Mesenchymal stem cell (in vitro differentiated cells and primary cell): ENCODE results near the gene HDLBP.

Experiments used
- DNase-seq: peaks from one replicate; pipeline ENCODE4 v3.0.0-alpha.2; 2013
- H2AFZ ChIP-seq: one replicate; pipeline ENCODE4 v1.6.1; 2013; ENCODE audit warnings: low read depth, mild to moderate bottlenecking, control low read depth, inconsistent platforms, low read length, moderate library complexity
- H2AK5ac ChIP-seq: 2 replicates; pipeline ENCODE4 v1.6.1; 2013; ENCODE audit warnings: low read length, moderate library complexity, mild to moderate bottlenecking, inconsistent platforms; ENCODE audit not compliant: severe bottlenecking
- H2BK120ac ChIP-seq: one replicate; pipeline ENCODE4 v1.6.1; 2013; ENCODE audit warnings: low read depth, mild to moderate bottlenecking, inconsistent platforms, low read length, moderate library complexity
- H2BK12ac ChIP-seq, 2 experiments: one replicate each; pipeline ENCODE4 v1.6.1; 2013; ENCODE audit warnings: inconsistent platforms in 2 of 2, low read length in 2 of 2, mild to moderate bottlenecking in 2 of 2, moderate library complexity in 2 of 2, control low read depth in 1 of 2
- H2BK15ac ChIP-seq: one replicate; pipeline ENCODE4 v1.6.1; 2013; ENCODE audit warnings: mild to moderate bottlenecking, low read depth, inconsistent platforms; ENCODE audit not compliant: poor library complexity, severe bottlenecking
- H2BK5ac ChIP-seq: 2 replicates; pipeline ENCODE4 v1.6.1; 2013; ENCODE audit warnings: low read depth, mild to moderate bottlenecking, low read length, control low read depth, inconsistent platforms; ENCODE audit not compliant: poor library complexity, severe bottlenecking
- H3K14ac ChIP-seq, 2 experiments: one replicate each; pipeline ENCODE4 v1.6.1; 2013; ENCODE audit warnings: inconsistent platforms in 2 of 2, low read length in 2 of 2, control low read depth in 1 of 2, mild to moderate bottlenecking in 1 of 2, moderate library complexity in 1 of 2
- H3K18ac ChIP-seq, 2 experiments: one replicate each; pipeline ENCODE4 v1.6.1; 2013; ENCODE audit warnings: inconsistent platforms in 2 of 2, low read length in 2 of 2, control low read depth in 1 of 2, low read depth in 1 of 2, mild to moderate bottlenecking in 1 of 2
- H3K23ac ChIP-seq, 2 experiments: one replicate each; pipeline ENCODE4 v1.6.1; 2013; ENCODE audit warnings: inconsistent platforms in 2 of 2, low read length in 2 of 2, mild to moderate bottlenecking in 2 of 2, moderate library complexity in 2 of 2, control low read depth in 1 of 2
- H3K27ac ChIP-seq: 2 replicates; pipeline ENCODE4 v1.5.1; 2013; ENCODE audit warnings: mild to moderate bottlenecking, moderate library complexity, low read length, control low read depth, inconsistent platforms; ENCODE audit not compliant: poor library complexity, severe bottlenecking
- H3K27me3 ChIP-seq, 2 experiments: 2 replicates each; pipeline versions ENCODE4 v1.6.1 to v1.7.0; 2013; ENCODE audit warnings: low read length in 2 of 2, mild to moderate bottlenecking in 2 of 2, moderate library complexity in 2 of 2, control low read depth in 1 of 2, inconsistent platforms in 1 of 2; ENCODE audit not compliant: control insufficient read depth in 1 of 2, insufficient read depth in 1 of 2
- H3K36me3 ChIP-seq, 2 experiments: 2 replicates each; pipeline versions ENCODE4 v1.6.1 to v1.7.0; 2013; ENCODE audit warnings: low read length in 2 of 2, control low read depth in 1 of 2, inconsistent platforms in 1 of 2, low read depth in 1 of 2, mild to moderate bottlenecking in 1 of 2; ENCODE audit not compliant: insufficient read depth in 2 of 2, control insufficient read depth in 1 of 2
- H3K4ac ChIP-seq, 2 experiments: one replicate each; pipeline ENCODE4 v1.6.1; 2013; ENCODE audit warnings: inconsistent platforms in 2 of 2, low read length in 2 of 2, mild to moderate bottlenecking in 2 of 2, moderate library complexity in 2 of 2, control low read depth in 1 of 2, low read depth in 1 of 2
- H3K4me1 ChIP-seq: 2 replicates; pipeline ENCODE4 v1.6.1; 2013; ENCODE audit warnings: low read depth, low read length, control low read depth; ENCODE audit not compliant: control insufficient read depth, insufficient read depth
- H3K4me2 ChIP-seq: 2 replicates; pipeline ENCODE4 v1.6.1; 2013; ENCODE audit warnings: low read length, mild to moderate bottlenecking, inconsistent platforms; ENCODE audit not compliant: poor library complexity, severe bottlenecking
- H3K4me3 ChIP-seq, 2 experiments: 2 replicates each; pipeline versions ENCODE4 v1.5.1 to v1.7.0; 2013; ENCODE audit warnings: low read length in 2 of 2, mild to moderate bottlenecking in 2 of 2, control low read depth in 1 of 2, low read depth in 1 of 2; ENCODE audit not compliant: insufficient read depth in 1 of 2
- H3K79me1 ChIP-seq: replicated peaks from 2 replicates; pipeline ENCODE4 v1.6.1; 2013; ENCODE audit warnings: mild to moderate bottlenecking, control low read depth, low read length, inconsistent platforms; ENCODE audit not compliant: poor library complexity, severe bottlenecking
- H3K9ac ChIP-seq: 2 replicates; pipeline ENCODE4 v1.7.0; 2013; ENCODE audit warnings: mild to moderate bottlenecking, low read length, moderate library complexity
- H3K9me3 ChIP-seq: 2 replicates; pipeline ENCODE4 v1.7.0; 2013; ENCODE audit warnings: mild to moderate bottlenecking, low read length; ENCODE audit not compliant: control insufficient read depth
- H4K8ac ChIP-seq: one replicate; pipeline ENCODE4 v1.6.1; 2013; ENCODE audit warnings: inconsistent platforms, mild to moderate bottlenecking, low read length, moderate library complexity
- H4K91ac ChIP-seq: one replicate; pipeline ENCODE4 v1.6.1; 2013; ENCODE audit warnings: mild to moderate bottlenecking, low read length, inconsistent platforms
- WGBS: methylation state at CpG from one replicate; pipeline ENCODE4 v1.1.7; 2013; ENCODE audit warnings: mixed read lengths; 5-methylcytosine and 5-hydroxymethylcytosine counted together

The HDLBP gene

GRCh38 chr2:241316825-241317224 lies 1.4 kb upstream of the HDLBP start:
- Histone ChIP-seq H3K14ac (peak overlapping the region in 1 of 2 experiments; percentile 100), H2BK15ac (no peak overlapping the region), H3K9me3 (no peaks in the 10 kb centered on the region), H2AFZ (no peak overlapping the region), H3K4me1 (peaks cover 7% of the 10 kb centered on the region), H3K79me1 (no peaks in the 10 kb centered on the region), H3K36me3 (peaks cover 0 to 16% of the 10 kb centered on the region in 2 experiments), H2AK5ac (peak overlapping the region; percentile 97), H4K91ac (no peak overlapping the region), H4K8ac (no peak overlapping the region), H3K18ac (peak overlapping the region in 1 of 2 experiments; percentile 99), H3K4me2 (peak overlapping the region; percentile 89), H2BK12ac (no peak overlapping the region), H3K23ac (no peak overlapping the region), H3K27ac (peak overlapping the region; percentile 87), H3K27me3 (no peaks in the 10 kb centered on the region), H3K4ac (peak overlapping the region in 1 of 2 experiments; percentile 100), H3K9ac (peak overlapping the region; percentile 96), H3K4me3 (peak overlapping the region; percentile 98 to 99), H2BK120ac (no peak overlapping the region), H2BK5ac (no peak overlapping the region)
- WGBS = 60% methylated on average over 3 of the region's 4 CpGs
- no peak for DNase-seq

GRCh38 chr2:241315879-241316631 lies 583 bp upstream of the HDLBP start, which contains the start of gene SEPTIN2:
Gene SEPTIN2, plus strand, starts transcription at chr2:241315925. Its CDS starts 8,308 bp downstream, at chr2:241324233.
- Histone ChIP-seq H3K27me3 (no peaks in the 10 kb centered on the region), H2BK5ac (peak within 1 kb of the TSS; percentile 100), H3K18ac (peak within 1 kb of the TSS; percentile 99 to 100), H3K4me1 (peaks cover 7% of the 10 kb centered on the region), H2BK15ac (peak within 1 kb of the TSS; percentile 99), H3K14ac (peak within 1 kb of the TSS in 1 of 2 experiments; percentile 100), H3K23ac (peak within 1 kb of the TSS; percentile 96 to 97), H3K4me3 (peak within 1 kb of the TSS; percentile 98 to 99), H3K9me3 (no peaks in the 10 kb centered on the region), H3K36me3 (peaks cover 0 to 16% of the 10 kb centered on the region in 2 experiments), H3K4me2 (peak within 1 kb of the TSS; percentile 89), H4K91ac (peak within 1 kb of the TSS; percentile 98), H2BK12ac (peak within 1 kb of the TSS in 1 of 2 experiments; percentile 98), H3K79me1 (no peaks in the 10 kb centered on the region), H2AFZ (peak within 1 kb of the TSS; percentile 27), H4K8ac (peak within 1 kb of the TSS; percentile 100), H3K27ac (peak within 1 kb of the TSS; percentile 100), H3K9ac (peak within 1 kb of the TSS; percentile 96), H2AK5ac (peak within 1 kb of the TSS; percentile 97), H3K4ac (peak within 1 kb of the TSS; percentile 97 to 100), H2BK120ac (peak within 1 kb of the TSS; percentile 85)
- under 1% methylated on average over 63 of the region's 75 CpGs for WGBS
- peak; percentile 77 for DNase-seq

- 8% methylated on average over 29 of the region's 38 CpGs for WGBS
- peak overlapping the region; percentile 19 for H2BK120ac ChIP-seq
- H2BK5ac ChIP-seq = peak overlapping the region; percentile 97
- no peaks in the 10 kb centered on the region for H3K79me1 ChIP-seq
- peak overlapping the region; percentile 53 for H3K4me2 ChIP-seq
- no peak overlapping the region for H2AFZ ChIP-seq
- H3K9ac ChIP-seq = peak overlapping the region; percentile 96
- peak overlapping the region; percentile 3 for H2AK5ac ChIP-seq
- peak overlapping the region; percentile 85 to 91 for H3K4me3 ChIP-seq
- peak overlapping the region; percentile 94 for H4K8ac ChIP-seq
- no peak overlapping the region for H2BK12ac ChIP-seq
- peaks cover 0 to 11% of the 10 kb centered on the region in 2 experiments for H3K36me3 ChIP-seq
- peaks cover 7% of the 10 kb centered on the region for H3K4me1 ChIP-seq
- no peak overlapping the region for H3K23ac ChIP-seq
- no peak overlapping the region for H2BK15ac ChIP-seq
- no peaks in the 10 kb centered on the region for H3K9me3 ChIP-seq
- H3K27ac ChIP-seq = peak overlapping the region; percentile 76
- H3K27me3 ChIP-seq = no peaks in the 10 kb centered on the region
- peak overlapping the region; percentile 69 to 83 for H3K18ac ChIP-seq
- peak overlapping the region; percentile 94 for H4K91ac ChIP-seq
- peak overlapping the region; percentile 72 to 83 for H3K4ac ChIP-seq
- peak overlapping the region in 1 of 2 experiments; percentile 62 for H3K14ac ChIP-seq
- DNase-seq = peak; percentile 71
These were observed 1.0 kb downstream of the HDLBP start for GRCh38 chr2:241314226-241315092.
